ENCODE data around the gene FANCD2.
A peak's percentile ranks its signal among the peaks of the same experiment; 100 is the strongest.
"Not testable (repeated sequence)": the region's sequence is repeated elsewhere in the genome, so short reads cannot be mapped to it uniquely, and the experiment has no call there.

Gene FANCD2

GRCh38 chr3:10026084-10026890 lies at the start of gene FANCD2:
FANCD2 (plus strand) TSS chr3:10026437; CDS start chr3:10028658, 2,221 bp downstream.
- DNase-seq (ENCODE audit: low read depth in 2 of 2): peak; percentile 58

GRCh38 chr3:9976721-9977709 lies 49.2 kb upstream of the FANCD2 start:
- peak; percentile 85 to 87 for DNase-seq (ENCODE audit: low read depth in 2 of 2)

- DNase-seq (ENCODE audit: low read depth in 2 of 2): no peak
Measured at GRCh38 chr3:9978710-9979305, 47.4 kb upstream of the FANCD2 start.

- no peak for DNase-seq (ENCODE audit: low read depth in 2 of 2)
Measured at GRCh38 chr3:9980251-9980650, 46.0 kb upstream of the FANCD2 start.

GRCh38 chr3:9986230-9986725 lies 40.0 kb upstream of the FANCD2 start:
- no peak for DNase-seq (ENCODE audit: low read depth in 2 of 2)

GRCh38 chr3:9994086-9994844 lies 32.0 kb upstream of the FANCD2 start:
- no peak for DNase-seq (ENCODE audit: low read depth in 2 of 2)

GRCh38 chr3:10000686-10001085 lies 25.6 kb upstream of the FANCD2 start:
- DNase-seq (ENCODE audit: low read depth in 2 of 2): no peak

- DNase-seq (ENCODE audit: low read depth in 2 of 2): no peak
Measured at GRCh38 chr3:10002951-10003350, 23.3 kb upstream of the FANCD2 start.

- DNase-seq (ENCODE audit: low read depth in 2 of 2): no peak
Measured at GRCh38 chr3:10004506-10004905, 21.7 kb upstream of the FANCD2 start.

GRCh38 chr3:10004960-10005564 lies 21.2 kb upstream of the FANCD2 start:
- DNase-seq (ENCODE audit: low read depth in 2 of 2): no peak

GRCh38 chr3:10006048-10006761 lies 20.0 kb upstream of the FANCD2 start:
- DNase-seq (ENCODE audit: low read depth in 2 of 2): no peak

- no peak for DNase-seq (ENCODE audit: low read depth in 2 of 2)
Measured at GRCh38 chr3:10006762-10007090, 19.5 kb upstream of the FANCD2 start.

GRCh38 chr3:10007126-10007782 lies 19.0 kb upstream of the FANCD2 start:
- no peak for DNase-seq (ENCODE audit: low read depth in 2 of 2)

- not testable (repeated sequence) for DNase-seq (ENCODE audit: low read depth in 2 of 2)
Measured at GRCh38 chr3:10008216-10008587, 18.0 kb upstream of the FANCD2 start.

- no peak for DNase-seq (ENCODE audit: low read depth in 2 of 2)
Measured at GRCh38 chr3:10008588-10009344, 17.5 kb upstream of the FANCD2 start.

GRCh38 chr3:10010421-10010877 lies 15.8 kb upstream of the FANCD2 start:
- DNase-seq (ENCODE audit: low read depth in 2 of 2): no peak

- peak; percentile 63 to 68 for DNase-seq (ENCODE audit: low read depth in 2 of 2)
Measured at GRCh38 chr3:10010878-10011465, 15.3 kb upstream of the FANCD2 start.

GRCh38 chr3:10011631-10012030 lies 14.6 kb upstream of the FANCD2 start:
- no peak for DNase-seq (ENCODE audit: low read depth in 2 of 2)

All from fibroblast of skin of left quadriceps (primary cell).